ENCODE results near the gene SMOC2. TPM values are rescaled to one million over a fixed set of nuclear protein-coding genes. Genes with fewer than 3 reads are reported as not detected.

The SMOC2 gene
- total RNA-seq, 1 donor from 2014 or later: not detected

GRCh38 chr6:168415098-168415992, 25.6 kb upstream of the SMOC2 start:
- no peak for DNase-seq (ENCODE audit: low read depth, low spot score)

- DNase-seq (ENCODE audit: low read depth, low spot score): no peak
Observed at GRCh38 chr6:168415993-168416530, 24.9 kb upstream of the SMOC2 start.

- no peak for DNase-seq (ENCODE audit: low read depth, low spot score)
Observed at GRCh38 chr6:168416531-168416930, 24.5 kb upstream of the SMOC2 start.

DNA sequence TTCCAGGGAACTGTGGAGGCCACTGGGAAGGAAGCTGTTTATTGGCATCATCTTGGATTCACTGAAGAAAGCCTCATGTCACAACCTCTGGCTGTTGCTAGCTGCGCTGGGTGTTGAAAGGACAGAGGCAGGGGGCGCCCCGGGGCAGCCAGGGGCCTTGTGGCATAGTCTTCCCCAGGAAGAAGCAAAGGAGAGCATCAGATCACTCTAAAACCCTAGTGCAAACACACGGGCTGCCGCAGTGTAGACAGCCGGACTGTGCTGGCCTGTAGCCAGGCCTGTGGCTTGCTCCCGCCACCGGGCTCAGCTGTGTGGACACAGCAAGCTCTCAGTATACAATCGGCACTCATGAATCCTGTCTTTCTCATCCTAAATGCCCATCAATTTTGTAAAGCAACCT, 23.8 kb upstream of the SMOC2 start:
- DNase-seq (ENCODE audit: low read depth, low spot score): no peak

- no peak for DNase-seq (ENCODE audit: low read depth, low spot score)
Observed at GRCh38 chr6:168417679-168418557, 23.1 kb upstream of the SMOC2 start.

- no peak for DNase-seq (ENCODE audit: low read depth, low spot score)
Observed at GRCh38 chr6:168418711-168419121, 22.3 kb upstream of the SMOC2 start.

GRCh38 chr6:168419569-168419968, 21.4 kb upstream of the SMOC2 start:
- no peak for DNase-seq (ENCODE audit: low read depth, low spot score)

DNA sequence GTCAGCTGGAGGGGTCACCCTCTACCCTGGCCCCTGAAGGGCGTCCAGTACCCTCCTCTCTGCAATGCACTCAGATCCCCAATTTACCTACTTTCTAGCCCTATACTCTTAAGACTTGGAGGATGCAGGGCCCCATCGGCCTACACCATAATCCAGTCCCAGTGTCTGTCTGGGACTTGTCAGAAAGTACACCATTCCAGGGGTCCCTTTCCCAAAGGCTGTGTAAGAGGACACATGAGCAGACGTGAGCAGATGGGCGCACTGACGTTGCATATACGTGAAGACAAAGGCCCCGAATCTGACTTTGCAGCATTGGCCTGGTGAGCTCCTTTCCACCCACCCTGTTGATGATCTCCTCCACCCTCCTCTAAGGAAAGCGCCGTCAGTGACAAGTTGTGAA, 20.9 kb upstream of the SMOC2 start:
- DNase-seq (ENCODE audit: low read depth, low spot score): no peak

GRCh38 chr6:168420706-168421105, 20.3 kb upstream of the SMOC2 start:
- DNase-seq (ENCODE audit: low read depth, low spot score): no peak

DNA sequence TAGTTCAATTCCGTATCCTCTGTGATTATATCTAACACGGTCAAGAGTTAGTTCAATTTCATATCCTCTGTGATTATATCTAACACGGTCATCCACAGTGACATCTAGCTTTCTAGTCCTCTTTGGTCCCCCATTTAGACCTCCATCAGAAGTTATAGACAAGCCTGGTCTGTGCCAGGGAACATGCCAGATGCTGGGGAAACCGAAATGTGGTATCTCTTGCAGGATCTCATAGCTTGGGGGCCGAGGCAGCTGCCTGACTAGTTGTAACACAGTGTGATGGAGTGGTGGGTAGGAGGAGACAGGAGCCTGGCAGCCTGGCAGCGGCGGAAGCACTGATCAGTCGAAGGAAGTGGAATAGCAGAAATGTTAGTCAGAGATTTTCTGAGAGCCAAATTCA, 13.8 kb upstream of the SMOC2 start:
- DNase-seq (ENCODE audit: low read depth, low spot score): no peak

DNA sequence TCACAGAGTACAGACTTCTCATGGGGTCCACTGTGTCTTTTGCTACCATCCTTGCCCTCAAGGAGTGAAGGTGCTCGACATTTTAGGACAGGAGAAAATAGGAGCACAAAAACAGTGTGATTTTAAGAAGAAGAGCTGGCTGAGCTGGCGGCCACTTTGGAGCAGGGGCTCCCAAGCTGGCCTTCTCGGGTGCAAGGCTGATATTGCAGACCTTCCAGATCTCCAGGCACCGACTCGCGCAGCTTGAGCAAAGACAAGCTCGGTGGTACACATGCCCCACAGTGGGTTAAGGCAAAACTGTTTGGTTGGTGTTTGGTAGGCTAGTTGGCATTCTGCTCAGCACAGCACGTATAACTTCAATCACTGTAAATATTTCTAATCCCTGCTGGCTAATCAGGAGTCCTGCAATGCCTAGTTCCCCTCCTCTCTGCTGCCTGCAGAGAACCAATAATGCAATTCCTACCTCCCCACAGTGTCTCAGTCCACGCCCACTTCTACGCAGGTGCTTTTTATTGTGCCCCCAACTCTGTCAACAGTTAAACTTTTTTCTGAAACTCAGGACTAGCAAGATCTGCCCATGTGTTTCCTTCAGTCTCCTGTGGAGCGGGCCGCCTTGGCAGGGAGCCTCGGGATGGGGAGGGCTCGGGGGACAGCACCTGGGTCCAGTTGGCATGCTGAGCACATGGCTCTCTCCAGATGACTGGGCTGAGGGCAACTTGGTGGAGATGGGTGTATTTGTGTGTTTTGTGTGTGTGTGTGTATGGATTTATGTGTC, 12.7 kb upstream of the SMOC2 start:
- no peak for DNase-seq (ENCODE audit: low read depth, low spot score)

DNA sequence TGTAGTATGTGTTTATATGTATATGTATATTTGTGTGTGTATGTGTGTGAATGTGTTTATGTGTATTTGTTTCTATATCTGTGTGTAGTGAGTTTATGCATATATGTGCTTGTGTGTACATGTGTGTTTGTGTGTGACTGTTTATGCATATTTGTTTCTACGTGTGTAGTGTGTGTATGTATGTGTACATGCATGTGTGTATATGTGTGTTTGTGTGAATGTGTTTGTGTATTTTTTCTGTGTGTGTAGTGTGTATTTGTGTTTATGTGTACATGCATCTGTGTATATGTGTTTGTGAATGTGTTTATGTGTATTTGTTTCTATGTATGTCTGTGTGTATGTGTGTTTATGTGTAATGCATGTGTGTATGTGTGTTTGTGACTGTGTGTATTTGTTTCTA, 12.1 kb upstream of the SMOC2 start:
- DNase-seq (ENCODE audit: low read depth, low spot score): no peak

GRCh38 chr6:168432196-168432595, 8.8 kb upstream of the SMOC2 start:
- no peak for DNase-seq (ENCODE audit: low read depth, low spot score)

GRCh38 chr6:168433898-168434297, 7.1 kb upstream of the SMOC2 start:
- DNase-seq (ENCODE audit: low read depth, low spot score): no peak

DNA sequence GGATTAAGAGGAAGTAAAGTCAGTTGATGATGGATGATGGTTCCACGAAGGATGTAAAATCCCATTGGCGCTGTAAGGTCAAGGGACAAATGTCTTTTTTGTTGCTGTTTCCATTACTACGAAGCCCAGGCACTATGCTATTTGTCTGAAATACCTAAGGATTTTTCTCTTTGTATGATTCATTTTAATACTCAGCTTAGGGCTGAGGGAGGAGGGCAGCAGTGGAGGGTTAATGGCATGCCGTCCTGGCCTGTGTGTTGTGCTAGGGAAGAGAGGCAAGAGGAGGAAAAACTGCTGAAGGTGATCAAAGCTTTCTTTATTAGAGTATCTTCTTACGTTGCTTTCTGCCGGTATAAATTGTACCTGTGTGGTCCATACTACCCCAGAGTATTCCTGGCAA, 6.5 kb upstream of the SMOC2 start:
- DNase-seq (ENCODE audit: low read depth, low spot score): no peak

GRCh38 chr6:168437751-168438150, 3.2 kb upstream of the SMOC2 start:
- DNase-seq (ENCODE audit: low read depth, low spot score): no peak

GRCh38 chr6:168438783-168439520, 2.0 kb upstream of the SMOC2 start:
- no peak for DNase-seq (ENCODE audit: low read depth, low spot score)

- DNase-seq (ENCODE audit: low read depth, low spot score): no peak
Observed at GRCh38 chr6:168439794-168440450, 1.1 kb upstream of the SMOC2 start.

DNA sequence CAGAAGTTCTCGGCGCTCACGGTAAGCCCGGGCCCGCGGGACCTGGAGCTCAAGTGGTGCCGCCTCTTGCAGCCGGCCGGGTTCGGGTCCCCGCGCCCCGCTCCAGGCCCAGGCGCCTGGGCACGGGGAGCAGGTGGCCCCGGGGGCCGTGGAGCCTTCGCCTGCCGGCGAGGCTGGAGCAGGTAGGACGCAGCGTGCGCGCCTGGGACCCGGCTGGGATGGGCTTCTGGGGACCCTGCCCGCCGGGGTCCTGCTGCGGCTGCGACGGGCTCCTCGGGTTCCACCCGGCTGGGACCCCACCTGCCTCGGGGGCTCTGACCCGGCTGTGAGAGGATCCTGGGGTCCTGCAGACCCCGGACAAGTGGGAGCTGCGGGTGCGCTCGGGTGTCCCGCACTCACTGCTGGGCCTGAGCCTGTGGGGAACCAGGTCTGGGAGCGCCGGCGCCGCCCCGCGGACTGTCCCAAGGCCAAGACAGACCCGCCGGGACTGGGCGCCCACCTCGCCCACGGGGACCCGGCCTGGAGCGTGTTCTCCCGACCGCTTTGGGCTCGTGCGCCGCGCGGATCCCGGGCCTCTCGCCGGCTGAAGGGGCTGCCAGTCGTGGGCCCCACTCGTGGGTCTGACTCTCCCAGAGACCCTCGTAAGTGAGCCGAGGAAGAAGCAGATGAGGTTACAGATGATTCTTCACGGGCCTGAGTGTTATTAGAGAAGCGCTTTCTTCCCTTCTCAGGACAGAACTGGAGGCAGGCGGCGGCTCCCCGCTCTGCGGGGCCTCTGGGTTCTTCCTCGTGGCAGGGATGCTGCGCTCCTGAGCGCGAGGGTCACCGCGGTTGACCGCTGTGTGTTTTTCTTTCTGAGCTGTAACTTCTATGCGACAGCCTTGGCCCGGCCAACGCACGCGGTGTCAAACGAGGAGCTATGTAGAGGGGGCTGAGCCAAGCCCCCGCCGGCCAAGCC, 729 bp downstream of the SMOC2 start:
- DNase-seq (ENCODE audit: low read depth, low spot score): no peak
